GM12801 (cell line): ENCODE data around the gene SCG5.

Experiments used
- TF ChIP-seq, protein P1 (sequence below): IDR thresholded peaks from one replicate; pipeline ENCODE4 v1.5.1; 2011; ENCODE audit warnings: control low read depth; ENCODE audit not compliant: insufficient read length; ENCODE audit errors: extremely low read depth

SCG5 gene

DNA sequence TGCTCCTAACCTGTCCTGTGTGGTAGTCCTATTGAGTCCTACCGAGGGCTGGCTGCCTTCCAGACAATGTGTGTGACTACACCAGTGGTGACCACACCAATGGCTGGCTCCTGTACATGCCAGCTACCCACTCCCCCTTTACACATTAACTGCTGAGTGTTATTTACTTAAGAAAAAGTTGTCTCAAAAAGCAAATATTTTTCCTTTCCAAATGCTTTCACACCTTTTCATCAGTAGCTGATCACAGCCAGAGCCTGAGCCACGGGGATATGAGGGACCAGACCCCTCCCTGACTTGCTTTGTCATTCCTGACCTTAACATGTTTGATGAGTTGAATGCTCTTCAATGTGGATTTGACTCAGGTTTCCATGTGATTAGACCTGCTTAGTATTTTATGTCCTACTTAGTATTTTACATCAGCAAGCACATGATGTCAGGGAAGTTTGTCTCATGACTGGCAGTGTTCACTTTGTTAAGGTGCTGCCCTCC, 46.7 kb downstream of the SCG5 start:
- TF ChIP-seq, protein P1, sequence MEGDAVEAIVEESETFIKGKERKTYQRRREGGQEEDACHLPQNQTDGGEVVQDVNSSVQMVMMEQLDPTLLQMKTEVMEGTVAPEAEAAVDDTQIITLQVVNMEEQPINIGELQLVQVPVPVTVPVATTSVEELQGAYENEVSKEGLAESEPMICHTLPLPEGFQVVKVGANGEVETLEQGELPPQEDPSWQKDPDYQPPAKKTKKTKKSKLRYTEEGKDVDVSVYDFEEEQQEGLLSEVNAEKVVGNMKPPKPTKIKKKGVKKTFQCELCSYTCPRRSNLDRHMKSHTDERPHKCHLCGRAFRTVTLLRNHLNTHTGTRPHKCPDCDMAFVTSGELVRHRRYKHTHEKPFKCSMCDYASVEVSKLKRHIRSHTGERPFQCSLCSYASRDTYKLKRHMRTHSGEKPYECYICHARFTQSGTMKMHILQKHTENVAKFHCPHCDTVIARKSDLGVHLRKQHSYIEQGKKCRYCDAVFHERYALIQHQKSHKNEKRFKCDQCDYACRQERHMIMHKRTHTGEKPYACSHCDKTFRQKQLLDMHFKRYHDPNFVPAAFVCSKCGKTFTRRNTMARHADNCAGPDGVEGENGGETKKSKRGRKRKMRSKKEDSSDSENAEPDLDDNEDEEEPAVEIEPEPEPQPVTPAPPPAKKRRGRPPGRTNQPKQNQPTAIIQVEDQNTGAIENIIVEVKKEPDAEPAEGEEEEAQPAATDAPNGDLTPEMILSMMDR: no peak

DNA sequence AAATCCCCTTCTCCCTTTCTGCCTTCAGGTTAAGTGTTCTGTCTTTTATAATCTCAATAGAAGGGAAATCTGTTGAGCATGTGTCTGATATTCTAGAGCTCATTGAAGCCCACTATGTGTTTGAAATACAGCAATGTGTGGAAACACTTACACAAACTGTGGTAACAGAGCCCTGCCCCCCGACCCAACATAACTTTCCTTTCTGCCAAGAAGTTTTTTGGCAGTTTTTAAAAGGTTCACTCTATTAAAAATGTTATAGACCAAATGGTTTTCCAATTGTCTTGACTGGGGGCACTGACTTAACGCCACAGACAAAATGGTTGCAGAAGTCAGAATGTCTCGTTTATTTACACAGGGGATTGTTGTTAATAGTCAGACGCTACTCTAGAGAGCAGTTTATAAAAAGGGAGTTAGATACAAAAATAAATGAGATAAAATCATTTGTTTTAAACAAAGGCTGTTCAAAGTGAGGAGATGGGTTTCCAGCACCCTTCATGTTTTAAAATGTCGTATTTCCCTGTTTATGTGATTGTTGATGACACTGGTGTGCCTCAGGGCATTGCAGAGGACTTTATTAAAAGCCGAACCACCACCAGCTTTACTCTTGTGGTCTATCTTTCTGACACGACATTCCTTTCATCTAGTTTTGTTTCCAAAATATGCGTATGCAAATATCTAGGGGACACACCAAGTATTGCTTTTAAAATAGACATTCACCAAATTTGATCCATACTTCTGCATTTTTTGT, 49.6 kb downstream of the SCG5 start:
- TF ChIP-seq, protein P1: no peak

DNA sequence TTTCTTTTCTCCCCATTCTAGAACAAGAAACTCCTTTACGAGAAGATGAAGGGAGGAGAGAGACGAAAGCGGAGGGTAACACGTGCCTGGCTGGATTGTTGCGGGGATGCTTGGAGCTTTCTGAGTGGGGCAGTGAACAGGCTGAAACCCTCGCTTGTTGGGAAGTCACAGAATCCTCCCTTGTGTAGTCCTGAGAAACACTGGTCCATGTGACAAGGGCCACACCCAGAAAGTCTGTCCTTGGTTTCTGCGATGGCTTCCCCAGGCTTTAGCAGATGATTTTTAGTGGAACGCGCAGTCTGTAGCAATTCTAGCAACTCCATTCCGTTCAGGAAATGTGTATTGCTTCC, 50.2 kb downstream of the SCG5 start:
- TF ChIP-seq, protein P1: no peak

DNA sequence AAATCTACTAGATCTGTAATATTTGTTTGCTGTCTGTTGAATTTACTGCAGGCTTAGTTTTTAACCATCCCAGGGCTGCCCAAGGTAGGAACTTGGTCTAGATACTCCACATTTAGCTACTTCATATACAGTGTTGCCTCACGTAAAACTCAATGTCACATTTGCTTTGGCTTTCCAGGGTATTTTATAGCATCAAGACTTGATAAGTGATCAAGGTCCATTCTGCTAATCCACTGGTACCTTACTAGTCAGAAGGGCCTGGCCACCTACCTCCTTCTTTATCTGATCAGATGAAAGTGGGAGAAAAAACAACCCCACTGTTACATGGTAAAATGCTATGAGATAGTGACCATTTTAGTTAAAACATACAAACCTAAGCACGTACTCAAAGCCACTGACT, 50.8 kb downstream of the SCG5 start:
- TF ChIP-seq, protein P1: no peak

DNA sequence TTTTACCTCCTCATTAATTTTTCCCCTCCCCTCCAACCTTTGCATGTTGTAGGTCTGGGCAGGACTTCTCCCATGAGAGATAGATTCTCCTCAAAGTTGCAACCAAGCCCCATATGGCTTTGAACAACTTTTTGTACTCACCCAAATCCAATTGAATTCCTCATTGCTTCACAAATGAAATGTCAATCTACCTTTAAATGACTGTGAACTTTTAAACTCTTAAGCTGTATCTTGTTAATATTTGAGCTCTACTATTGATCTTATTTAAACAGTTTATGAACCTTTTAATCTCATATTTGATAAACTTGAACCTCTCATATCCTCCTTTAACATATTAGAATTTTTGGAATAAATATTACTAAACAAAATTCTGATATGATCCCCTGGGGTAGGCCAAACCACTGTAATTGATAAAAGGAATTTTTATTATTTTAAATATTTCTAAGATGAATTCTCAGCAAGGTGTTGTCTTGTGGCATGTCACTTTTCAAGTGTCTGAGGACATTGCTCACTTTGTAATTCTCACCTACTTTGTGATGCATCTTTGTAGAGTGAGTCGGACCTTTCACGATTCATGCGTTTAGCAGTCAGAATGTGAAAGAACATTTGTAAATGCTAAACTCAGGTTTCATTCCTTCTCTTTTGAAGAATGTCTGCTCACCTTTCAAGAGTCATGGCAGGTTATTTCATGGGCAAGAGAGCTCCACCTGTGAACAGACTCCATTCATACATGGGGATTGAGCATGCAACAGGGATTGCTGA, 52.9 kb downstream of the SCG5 start:
- TF ChIP-seq, protein P1: no peak

DNA sequence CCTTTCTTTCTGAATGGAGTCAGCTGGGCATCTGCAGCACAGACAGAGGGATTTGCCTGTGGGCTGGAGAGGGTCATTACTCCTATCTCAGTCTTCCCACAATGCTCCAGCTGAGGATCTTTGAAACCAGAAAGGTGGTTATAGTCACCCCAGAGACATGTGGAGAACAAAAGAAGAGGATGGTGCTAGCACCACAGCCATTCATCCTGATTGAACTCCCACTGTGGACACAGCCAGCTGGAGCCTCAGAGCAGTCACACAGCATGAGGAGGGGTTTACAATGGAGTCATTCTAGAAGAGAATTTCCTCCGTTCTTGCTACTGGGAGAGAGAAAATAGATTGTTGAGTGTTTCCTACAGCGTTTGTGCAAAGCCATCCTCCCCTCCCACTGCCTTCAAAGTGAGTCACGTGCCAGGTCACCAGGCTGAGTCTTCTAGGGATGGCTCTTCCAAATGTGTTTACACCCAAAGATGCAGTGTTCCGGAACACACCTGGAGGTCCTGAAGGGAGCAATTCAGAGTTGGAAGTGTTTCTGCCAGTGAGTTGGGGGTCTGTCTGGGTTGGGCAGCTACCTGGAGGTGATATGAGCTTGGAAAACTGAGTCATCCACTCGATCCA, 57.4 kb downstream of the SCG5 start:
- TF ChIP-seq, protein P1: no peak

DNA sequence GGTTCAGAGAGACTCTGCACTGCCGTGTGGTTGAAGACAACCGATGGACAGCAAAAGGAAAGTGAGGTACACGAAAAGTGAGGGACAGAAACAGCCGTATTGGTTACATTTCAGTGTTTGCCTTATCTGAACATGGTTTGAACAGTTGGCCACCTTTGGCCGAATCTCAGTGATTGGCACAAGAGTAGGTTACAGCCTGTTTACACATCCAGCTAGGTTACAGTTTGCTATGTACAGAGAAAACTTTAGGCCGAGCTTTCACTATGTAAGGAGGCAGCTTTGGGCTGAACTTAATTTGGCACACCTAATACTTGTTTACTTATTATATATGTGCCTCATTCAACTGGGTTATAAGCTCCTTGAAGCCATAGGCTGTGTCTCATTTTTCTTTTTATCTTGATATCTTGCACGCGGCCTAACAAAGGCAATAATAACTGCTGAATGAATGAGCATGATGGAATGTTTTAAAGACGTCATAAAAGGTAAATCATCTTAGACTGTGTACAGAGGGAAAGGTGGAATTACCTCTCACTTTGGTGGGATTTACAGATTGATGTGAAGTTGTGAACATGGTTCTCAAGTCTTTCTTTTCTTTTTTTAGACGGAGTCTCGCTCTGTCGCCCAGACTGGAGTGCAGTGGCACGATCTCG, 59.1 kb downstream of the SCG5 start:
- TF ChIP-seq, protein P1: no peak
